ENCODE measurements around the gene OCLN. TPM values are rescaled to one million over a fixed set of nuclear protein-coding genes. Genes with fewer than 3 reads are reported as not detected.

OCLN gene
- total RNA-seq, 1 experiment from 2014 or later, result 9.0 TPM

GRCh38 chr5:69494452-69494851 lies 1.9 kb downstream of the OCLN start:
- ChIA-PET CTCF (no interaction called here), POLR2A (interaction anchor here (2.3 to 2.5 kb wide), 2 partner anchors 8 to 24 kb away, joined by 16 to 26 read pairs; no protein-coding TSS in a partner anchor)
- BruUV-seq (replicated peaks), result TSS peak; percentile 29
- H3K27me3 Mint-ChIP-seq (ENCODE audit: insufficient read depth, unreplicated experiment), result peaks cover 28% of the 10 kb centered on the region
- no peaks in the 10 kb centered on the region for H3K4me1 Mint-ChIP-seq (ENCODE audit: insufficient read depth, unreplicated experiment)
- H3K36me3 Mint-ChIP-seq (ENCODE audit: insufficient read depth, unreplicated experiment), result no peaks in the 10 kb centered on the region
- H3K9me3 Mint-ChIP-seq (ENCODE audit: unreplicated experiment), result no peaks in the 10 kb centered on the region
- no peak for TF ChIP-seq CTCF (IDR thresholded peaks at IDR 0.05; ENCODE audit: unreplicated experiment)
- H3K4me3 Mint-ChIP-seq (ENCODE audit: unreplicated experiment), result peak overlapping the region; percentile 92
- intact Hi-C loops (cut with micrococcal nuclease), result no loop called here
- DNase-seq (ENCODE audit: unreplicated experiment), result no peak
- H3K27ac Mint-ChIP-seq (ENCODE audit: low read depth, unreplicated experiment), result no peak overlapping the region

GRCh38 chr5:69497006-69497520 lies 4.5 kb downstream of the OCLN start:
- H3K27ac Mint-ChIP-seq (ENCODE audit: low read depth, unreplicated experiment), result no peak overlapping the region

GRCh38 chr5:69498384-69498783 lies 5.8 kb downstream of the OCLN start:
- H3K27ac Mint-ChIP-seq (ENCODE audit: low read depth, unreplicated experiment), result no peak overlapping the region
- intact Hi-C loops (cut with micrococcal nuclease), result no loop called here
- no peak for TF ChIP-seq CTCF (IDR thresholded peaks at IDR 0.05; ENCODE audit: unreplicated experiment)

More at GRCh38 chr5:69497006-69497520, 4.5 kb downstream of the OCLN start:
- peaks cover under 1% of the 10 kb centered on the region for H3K4me1 Mint-ChIP-seq (ENCODE audit: insufficient read depth, unreplicated experiment)
- intact Hi-C loops (cut with micrococcal nuclease), result no loop called here
- H3K27me3 Mint-ChIP-seq (ENCODE audit: insufficient read depth, unreplicated experiment), result peaks cover 11% of the 10 kb centered on the region
- POLR2A ChIA-PET, result interaction anchor here (0.7 to 1.2 kb wide), 2 partner anchors 21 to 80 kb away, joined by 3 read pairs; no protein-coding TSS in a partner anchor
- no peak overlapping the region for H3K4me3 Mint-ChIP-seq (ENCODE audit: unreplicated experiment)
- no peak for DNase-seq (ENCODE audit: unreplicated experiment)
- BruUV-seq (replicated peaks), result no TSS peak
- H3K9me3 Mint-ChIP-seq (ENCODE audit: unreplicated experiment), result no peaks in the 10 kb centered on the region
- H3K36me3 Mint-ChIP-seq (ENCODE audit: insufficient read depth, unreplicated experiment), result no peaks in the 10 kb centered on the region
- TF ChIP-seq CTCF (IDR thresholded peaks at IDR 0.05; ENCODE audit: unreplicated experiment), result no peak
- CTCF ChIA-PET, result interaction anchor here (0.6 to 0.7 kb wide), 2 partner anchors 81 to 776 kb away, joined by 3 to 4 read pairs; no protein-coding TSS in a partner anchor

GRCh38 chr5:69502367-69502766 lies 9.8 kb downstream of the OCLN start:
- DNase-seq (ENCODE audit: unreplicated experiment), result peak; percentile 17
- TSS peak; percentile 89 for BruUV-seq (replicated peaks)
- Mint-ChIP-seq H3K36me3 (ENCODE audit: insufficient read depth, unreplicated experiment) (no peaks in the 10 kb centered on the region), H3K9me3 (ENCODE audit: unreplicated experiment) (no peaks in the 10 kb centered on the region), H3K4me1 (ENCODE audit: insufficient read depth, unreplicated experiment) (peaks cover 15% of the 10 kb centered on the region), H3K27me3 (ENCODE audit: insufficient read depth, unreplicated experiment) (no peaks in the 10 kb centered on the region), H3K4me3 (ENCODE audit: unreplicated experiment) (no peak overlapping the region), H3K27ac (ENCODE audit: low read depth, unreplicated experiment) (peak overlapping the region; percentile 28)
- intact Hi-C loops (cut with micrococcal nuclease), result no loop called here
- POLR2A ChIA-PET, result interaction anchor here (0.8 to 4.3 kb wide), 8 partner anchors 9 to 267 kb away, joined by 3 to 29 read pairs (median 10); partner anchors contain the start of genes CDK7 and OCLN
- no peak for TF ChIP-seq CTCF (IDR thresholded peaks at IDR 0.05; ENCODE audit: unreplicated experiment)
- CTCF ChIA-PET, result interaction anchor here (1.4 to 1.7 kb wide), 2 partner anchors 11 to 15 kb away, joined by 3 to 7 read pairs; no protein-coding TSS in a partner anchor

More at GRCh38 chr5:69498384-69498783, 5.8 kb downstream of the OCLN start:
- peaks cover 14% of the 10 kb centered on the region for H3K4me1 Mint-ChIP-seq (ENCODE audit: insufficient read depth, unreplicated experiment)
- H3K27me3 Mint-ChIP-seq (ENCODE audit: insufficient read depth, unreplicated experiment), result peaks cover 11% of the 10 kb centered on the region
- no peaks in the 10 kb centered on the region for H3K9me3 Mint-ChIP-seq (ENCODE audit: unreplicated experiment)
- DNase-seq (ENCODE audit: unreplicated experiment), result no peak
- ChIA-PET POLR2A (interaction anchor here (0.6 kb wide), 2 partner anchors 44 to 264 kb away, joined by 3 to 7 read pairs; partner anchors contain the start of gene CDK7), CTCF (interaction anchor here (0.6 kb wide), 1 partner anchor 443 kb away, joined by 3 read pairs; no protein-coding TSS in a partner anchor)
- H3K4me3 Mint-ChIP-seq (ENCODE audit: unreplicated experiment), result no peak overlapping the region
- BruUV-seq (replicated peaks), result no TSS peak
- H3K36me3 Mint-ChIP-seq (ENCODE audit: insufficient read depth, unreplicated experiment), result no peaks in the 10 kb centered on the region

Data from MCF 10A (cell line).